OCI-LY1 (cell line): ENCODE measurements around the gene CDHR5.

Experiments
- H2AFZ ChIP-seq: fragments of 200-600 bp; sonication (generic), shearing (Covaris generic); 2 replicates; pipeline ENCODE4 v1.6.0; 2014; ENCODE audit warnings: antibody characterized with exemption, mild to moderate bottlenecking, low read length
- H3F3A ChIP-seq: fragments of 200-600 bp; sonication (generic), shearing (Covaris generic); 2 replicates; pipeline ENCODE4 v1.6.0; 2014; ENCODE audit warnings: mild to moderate bottlenecking, antibody characterized with exemption, low read length, moderate library complexity; ENCODE audit not compliant: insufficient read depth
- H3K27ac ChIP-seq: fragments of 200-600 bp; sonication (generic); 2 replicates; pipeline ENCODE4 v1.5.1; 2014; ENCODE audit warnings: low read length, mixed run types, mild to moderate bottlenecking, low read depth; ENCODE audit not compliant: poor library complexity, severe bottlenecking
- H3K27me3 ChIP-seq: fragments of 200-600 bp; sonication (generic); 2 replicates; pipeline ENCODE4 v1.6.0; 2014; ENCODE audit warnings: antibody characterized with exemption, mild to moderate bottlenecking, low read length, moderate library complexity; ENCODE audit not compliant: insufficient read depth
- H3K36me3 ChIP-seq: fragments of 200-600 bp; sonication (generic); 2 replicates; pipeline ENCODE4 v1.6.1; 2014; ENCODE audit warnings: mild to moderate bottlenecking, antibody characterized with exemption, low read length, moderate library complexity, mixed read lengths; ENCODE audit not compliant: insufficient read depth
- H3K4me1 ChIP-seq: fragments of 200-600 bp; sonication (generic); 2 replicates; pipeline ENCODE4 v1.5.1; 2014; ENCODE audit warnings: mild to moderate bottlenecking, low read length, moderate library complexity; ENCODE audit not compliant: insufficient read depth, severe bottlenecking
- H3K4me2 ChIP-seq: fragments of 200-600 bp; sonication (generic), shearing (Covaris generic); 2 replicates; pipeline ENCODE4 v1.6.1; 2014; ENCODE audit warnings: low read length
- H3K4me3 ChIP-seq: fragments of 200-600 bp; sonication (generic); 2 replicates; pipeline ENCODE4 v1.5.1; 2014; ENCODE audit warnings: low read length, low read depth, mild to moderate bottlenecking, mixed read lengths; ENCODE audit not compliant: poor library complexity, severe bottlenecking
- H3K79me2 ChIP-seq: fragments of 200-600 bp; shearing (Covaris generic); 2 replicates; pipeline ENCODE4 v1.6.1; 2016; ENCODE audit warnings: mixed run types, low read length, mixed read lengths; ENCODE audit not compliant: insufficient read depth
- H3K9ac ChIP-seq: fragments of 200-600 bp; sonication (generic), shearing (Covaris generic); 2 replicates; pipeline ENCODE4 v1.6.1; 2014; ENCODE audit warnings: mild to moderate bottlenecking, low read length, mixed read lengths
- H3K9me2 ChIP-seq: fragments of 200-600 bp; sonication (generic), shearing (Covaris generic); 2 replicates; pipeline ENCODE4 v1.6.1; 2014; ENCODE audit warnings: low read depth, mild to moderate bottlenecking, low read length, mixed read lengths
- H3K9me3 ChIP-seq: fragments of 200-600 bp; shearing (Covaris generic); 2 replicates; pipeline ENCODE4 v1.6.1; 2014; ENCODE audit warnings: low read length, mixed read lengths
- H4K20me1 ChIP-seq: fragments of 200-600 bp; sonication (generic), shearing (Covaris generic); 2 replicates; pipeline ENCODE4 v1.6.0; 2016; ENCODE audit warnings: mild to moderate bottlenecking, low read length; ENCODE audit not compliant: insufficient read depth
- EZH2 ChIP-seq: fragments of 200-600 bp; sonication (generic), shearing (Covaris generic); IDR thresholded peaks from 2 replicates; pipeline ENCODE4 v1.8.0; 2017; ENCODE audit warnings: borderline replicate concordance, mixed run types, mild to moderate bottlenecking, antibody characterized with exemption, low read length, moderate library complexity, mixed read lengths
- TF ChIP-seq, protein P1 (sequence below): fragments of 200-600 bp; sonication (generic), shearing (Covaris generic); IDR thresholded peaks from 2 replicates; pipeline ENCODE4 v1.5.1; 2017; ENCODE audit warnings: mild to moderate bottlenecking, antibody characterized with exemption, low read length, moderate library complexity, mixed read lengths

CDHR5 gene

DNA sequence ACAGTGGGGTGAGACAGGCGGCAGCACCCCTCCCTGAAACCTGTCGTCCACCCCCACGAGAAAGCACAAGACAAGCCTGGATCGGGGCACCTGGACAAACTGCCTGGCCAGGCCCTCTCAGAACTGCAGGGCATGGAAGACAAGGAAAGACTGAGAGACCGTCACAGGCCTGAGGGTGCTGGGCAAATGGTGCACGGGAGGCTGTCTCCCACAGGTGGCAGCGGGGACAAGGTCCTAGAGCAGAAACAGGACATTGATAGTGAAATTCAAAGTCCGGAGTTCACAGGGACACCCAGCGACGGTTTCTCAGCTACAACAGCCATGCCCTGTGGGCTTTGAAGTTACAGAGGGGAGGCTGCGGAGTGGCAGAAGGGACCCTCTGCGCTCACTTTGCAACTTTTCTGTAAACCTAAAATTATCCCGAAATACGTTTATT is 33.0 kb upstream of the CDHR5 start:
- peaks cover 16% of the 10 kb centered on the region; the same call in 1 of the 2 replicates for H3K36me3 ChIP-seq

DNA sequence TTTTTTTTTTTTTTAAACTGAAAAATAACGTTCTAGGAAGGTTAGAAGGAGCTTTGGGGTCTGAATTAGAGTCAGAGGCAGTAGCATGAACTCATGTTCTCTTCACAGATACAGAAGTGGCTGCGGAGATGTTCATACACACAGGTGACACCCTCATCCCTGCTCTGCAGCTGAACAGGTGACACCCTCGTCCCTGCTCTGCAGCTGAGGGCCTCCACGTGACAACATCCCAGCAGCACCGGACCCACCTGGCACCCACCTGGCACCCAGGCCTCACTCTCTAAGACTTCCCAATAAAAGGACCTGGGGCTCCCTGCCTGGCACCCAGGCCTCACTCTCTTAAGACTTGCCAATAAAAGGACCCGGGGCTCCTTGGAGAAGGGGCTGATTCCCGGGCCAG is 32.1 kb upstream of the CDHR5 start:
- H3K9ac ChIP-seq = no peak overlapping the region
- no peak overlapping the region for H2AFZ ChIP-seq
- H4K20me1 ChIP-seq = no peaks in the 10 kb centered on the region
- no peak overlapping the region for H3K27ac ChIP-seq
- TF ChIP-seq EZH2 = no peak
- TF ChIP-seq, protein P1, sequence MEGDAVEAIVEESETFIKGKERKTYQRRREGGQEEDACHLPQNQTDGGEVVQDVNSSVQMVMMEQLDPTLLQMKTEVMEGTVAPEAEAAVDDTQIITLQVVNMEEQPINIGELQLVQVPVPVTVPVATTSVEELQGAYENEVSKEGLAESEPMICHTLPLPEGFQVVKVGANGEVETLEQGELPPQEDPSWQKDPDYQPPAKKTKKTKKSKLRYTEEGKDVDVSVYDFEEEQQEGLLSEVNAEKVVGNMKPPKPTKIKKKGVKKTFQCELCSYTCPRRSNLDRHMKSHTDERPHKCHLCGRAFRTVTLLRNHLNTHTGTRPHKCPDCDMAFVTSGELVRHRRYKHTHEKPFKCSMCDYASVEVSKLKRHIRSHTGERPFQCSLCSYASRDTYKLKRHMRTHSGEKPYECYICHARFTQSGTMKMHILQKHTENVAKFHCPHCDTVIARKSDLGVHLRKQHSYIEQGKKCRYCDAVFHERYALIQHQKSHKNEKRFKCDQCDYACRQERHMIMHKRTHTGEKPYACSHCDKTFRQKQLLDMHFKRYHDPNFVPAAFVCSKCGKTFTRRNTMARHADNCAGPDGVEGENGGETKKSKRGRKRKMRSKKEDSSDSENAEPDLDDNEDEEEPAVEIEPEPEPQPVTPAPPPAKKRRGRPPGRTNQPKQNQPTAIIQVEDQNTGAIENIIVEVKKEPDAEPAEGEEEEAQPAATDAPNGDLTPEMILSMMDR = no peak
- H3K4me1 ChIP-seq = peaks cover 13% of the 10 kb centered on the region
- H3K9me2 ChIP-seq = no peaks in the 10 kb centered on the region
- H3K36me3 ChIP-seq = peaks cover 16% of the 10 kb centered on the region; the same call in 1 of the 2 replicates
- no peaks in the 10 kb centered on the region for H3K27me3 ChIP-seq
- no peaks in the 10 kb centered on the region for H3K79me2 ChIP-seq
- no peaks in the 10 kb centered on the region for H3F3A ChIP-seq
- no peak overlapping the region for H3K4me3 ChIP-seq
- H3K9me3 ChIP-seq = no peaks in the 10 kb centered on the region
- no peak overlapping the region for H3K4me2 ChIP-seq

More for the DNA sequence above, 33.0 kb upstream of the CDHR5 start:
- Histone ChIP-seq H3K4me2 (no peak overlapping the region), H3K9ac (no peak overlapping the region), H2AFZ (no peak overlapping the region), H3K79me2 (no peaks in the 10 kb centered on the region), H3K4me1 (peaks cover 13% of the 10 kb centered on the region), H4K20me1 (no peaks in the 10 kb centered on the region), H3K9me2 (no peaks in the 10 kb centered on the region), H3K4me3 (no peak overlapping the region), H3K27ac (no peak overlapping the region), H3K27me3 (no peaks in the 10 kb centered on the region), H3K9me3 (no peaks in the 10 kb centered on the region), H3F3A (no peaks in the 10 kb centered on the region)
- no peak for TF ChIP-seq EZH2
- TF ChIP-seq, protein P1 = no peak

DNA sequence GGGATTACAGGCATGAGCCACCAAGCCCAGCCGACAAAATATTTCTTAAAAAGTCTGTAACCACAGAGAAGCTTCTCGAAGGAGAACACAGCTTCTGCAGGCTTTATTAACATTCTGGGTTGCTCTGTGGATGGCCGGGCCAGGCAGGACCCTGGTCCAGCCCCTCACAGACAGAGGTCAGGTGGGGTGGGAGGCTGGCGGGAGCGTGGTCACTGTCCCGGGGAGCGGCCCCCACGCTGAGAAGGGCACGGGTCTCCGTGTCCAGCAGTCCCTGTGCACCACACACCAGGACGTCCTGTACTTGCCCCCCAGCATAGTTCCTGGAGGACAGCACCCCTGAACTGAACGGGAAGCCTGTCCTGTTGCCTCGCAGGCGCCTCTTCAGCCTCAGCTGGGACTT is 31.7 kb upstream of the CDHR5 start:
- H3K36me3 ChIP-seq = peaks cover 16% of the 10 kb centered on the region; the same call in 1 of the 2 replicates
- H3K4me2 ChIP-seq = no peak overlapping the region
- no peaks in the 10 kb centered on the region for H3F3A ChIP-seq
- no peaks in the 10 kb centered on the region for H4K20me1 ChIP-seq
- H2AFZ ChIP-seq = no peak overlapping the region
- no peak overlapping the region for H3K4me3 ChIP-seq
- no peaks in the 10 kb centered on the region for H3K27me3 ChIP-seq
- no peak for TF ChIP-seq EZH2
- TF ChIP-seq, protein P1 = no peak
- H3K4me1 ChIP-seq = peaks cover 13% of the 10 kb centered on the region
- H3K27ac ChIP-seq = no peak overlapping the region
- H3K9me2 ChIP-seq = no peaks in the 10 kb centered on the region
- no peak overlapping the region for H3K9ac ChIP-seq
- H3K79me2 ChIP-seq = no peaks in the 10 kb centered on the region
- no peaks in the 10 kb centered on the region for H3K9me3 ChIP-seq
